HepG2 (cell line): ENCODE results near the gene ACAP3. TPM values are rescaled to one million over a fixed set of nuclear protein-coding genes. Genes with fewer than 3 reads are reported as not detected.

Experiments
- CHCHD3 ChIP-seq: sonication (generic); formaldehyde crosslinking; IDR thresholded peaks from 2 replicates; pipeline ENCODE4 v1.8.0; 2022; ENCODE audit warnings: mild to moderate bottlenecking, missing genetic modification reagents, moderate library complexity
- FOSL2 ChIP-seq: sonication (generic); formaldehyde crosslinking; IDR thresholded peaks from 2 replicates; pipeline ENCODE4 v1.4.0; 2020; ENCODE audit warnings: missing genetic modification reagents
- NCOA1 ChIP-seq: sonication (generic); formaldehyde crosslinking; IDR thresholded peaks from 2 replicates; pipeline ENCODE4 v1.9.0; 2021; ENCODE audit warnings: missing genetic modification reagents
- NFAT5 ChIP-seq: sonication (generic); formaldehyde crosslinking; IDR thresholded peaks from 2 replicates; pipeline ENCODE4 v1.4.0; 2020; ENCODE audit warnings: missing genetic modification reagents
- SP140L ChIP-seq: sonication (generic); formaldehyde crosslinking; IDR thresholded peaks from 2 replicates; pipeline ENCODE4 v1.4.0; 2020; ENCODE audit warnings: missing genetic modification reagents, borderline replicate concordance
- ZNF138 ChIP-seq: sonication (generic); formaldehyde crosslinking; IDR thresholded peaks from 2 replicates; pipeline ENCODE4 v1.5.0; 2020; ENCODE audit warnings: mild to moderate bottlenecking, low read depth, missing genetic modification reagents
- ZNF326 ChIP-seq: sonication (generic); formaldehyde crosslinking; IDR thresholded peaks from 2 replicates; pipeline ENCODE4 v1.4.0; 2020; ENCODE audit warnings: missing genetic modification reagents, borderline replicate concordance
- ZNF382 ChIP-seq: sonication (generic); formaldehyde crosslinking; IDR thresholded peaks from 2 replicates; pipeline ENCODE4 v1.5.0; 2020; ENCODE audit warnings: missing genetic modification reagents, mild to moderate bottlenecking, borderline replicate concordance
- ZNF737 ChIP-seq: sonication (generic); formaldehyde crosslinking; IDR thresholded peaks from 2 replicates; pipeline ENCODE4 v1.5.0; 2020; ENCODE audit warnings: missing genetic modification reagents, mild to moderate bottlenecking, borderline replicate concordance
- ZNF879 ChIP-seq: sonication (generic); formaldehyde crosslinking; IDR thresholded peaks from 2 replicates; pipeline ENCODE4 v1.8.1; 2023; ENCODE audit warnings: missing genetic modification reagents
- polyA plus RNA-seq, 8 experiments: library from polyadenylated mRNA; depleted of rRNA in 3 of 8; stranded (reverse) in 7 of 8; unstranded in 1 of 8; fragments of >200 nt; fragmentation: Illumina TruSeq in 4 of 8; extraction: Trizol in 4 of 8; gene quantifications; 2 replicates each; pipeline versions ENCODE4 v1.2.1 to v1.2.3, GENCODE V29; 2011 to 2016; ENCODE audit warnings: low read depth in 4 of 8, missing spikeins in 1 of 8, mixed read lengths in 1 of 8; ENCODE audit not compliant: insufficient read depth in 1 of 8
- total RNA-seq, 5 experiments: library from RNA; depleted of rRNA; stranded (reverse); fragments of >200 nt; fragmentation: Illumina TruSeq; extraction: Trizol; gene quantifications; 2 replicates each; pipeline ENCODE4 v1.2.3, GENCODE V29; 2016; ENCODE audit warnings: low read depth in 1 of 5
- TF ChIP-seq, protein P1 (sequence below): IDR thresholded peaks from 2 replicates; pipeline ENCODE4 v1.6.1; 2016; ENCODE audit warnings: control low read depth
- TF ChIP-seq, protein P2 (sequence below): conservative IDR thresholded peaks from 2 replicates; pipeline ENCODE4 v1.6.1; 2018; ENCODE audit warnings: missing genetic modification reagents
- TF ChIP-seq, protein P3 (sequence below): IDR thresholded peaks from 2 replicates; pipeline ENCODE4 v1.6.1; 2018; ENCODE audit warnings: missing genetic modification reagents, mild to moderate bottlenecking, missing compliant biosample characterization
- TF ChIP-seq, protein P4 (sequence below): sonication (generic); formaldehyde crosslinking; IDR thresholded peaks from 2 replicates; pipeline ENCODE4 v1.4.0; 2020; ENCODE audit warnings: low read depth, missing genetic modification reagents
- TF ChIP-seq, protein P5 (sequence below): sonication (generic); formaldehyde crosslinking; IDR thresholded peaks from 2 replicates; pipeline ENCODE4 v1.4.0; 2020; ENCODE audit warnings: mild to moderate bottlenecking, low read depth, missing genetic modification reagents

ACAP3 gene
- total and polyA plus RNA-seq, 2 of the 13 experiments (the other 11 are each of a cell fraction or from before 2014, with no cell fraction given) = 29.4 to 50.8 TPM

- TF ChIP-seq, protein P1, sequence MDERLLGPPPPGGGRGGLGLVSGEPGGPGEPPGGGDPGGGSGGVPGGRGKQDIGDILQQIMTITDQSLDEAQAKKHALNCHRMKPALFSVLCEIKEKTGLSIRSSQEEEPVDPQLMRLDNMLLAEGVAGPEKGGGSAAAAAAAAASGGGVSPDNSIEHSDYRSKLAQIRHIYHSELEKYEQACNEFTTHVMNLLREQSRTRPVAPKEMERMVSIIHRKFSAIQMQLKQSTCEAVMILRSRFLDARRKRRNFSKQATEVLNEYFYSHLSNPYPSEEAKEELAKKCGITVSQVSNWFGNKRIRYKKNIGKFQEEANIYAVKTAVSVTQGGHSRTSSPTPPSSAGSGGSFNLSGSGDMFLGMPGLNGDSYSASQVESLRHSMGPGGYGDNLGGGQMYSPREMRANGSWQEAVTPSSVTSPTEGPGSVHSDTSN = no peak
- TF ChIP-seq CHCHD3 (CRISPR knock-in tag) (no peak), ZNF382 (CRISPR knock-in tag) (no peak), FOSL2 (no peak; the same call in 1 of the 2 replicates), NCOA1 (CRISPR knock-in tag) (no peak), ZNF737 (CRISPR knock-in tag) (no peak), NFAT5 (CRISPR knock-in tag) (no peak), ZNF326 (CRISPR knock-in tag) (no peak), ZNF879 (CRISPR knock-in tag) (no peak), ZNF138 (CRISPR knock-in tag) (no peak), SP140L (no peak)
- TF ChIP-seq, protein P2, sequence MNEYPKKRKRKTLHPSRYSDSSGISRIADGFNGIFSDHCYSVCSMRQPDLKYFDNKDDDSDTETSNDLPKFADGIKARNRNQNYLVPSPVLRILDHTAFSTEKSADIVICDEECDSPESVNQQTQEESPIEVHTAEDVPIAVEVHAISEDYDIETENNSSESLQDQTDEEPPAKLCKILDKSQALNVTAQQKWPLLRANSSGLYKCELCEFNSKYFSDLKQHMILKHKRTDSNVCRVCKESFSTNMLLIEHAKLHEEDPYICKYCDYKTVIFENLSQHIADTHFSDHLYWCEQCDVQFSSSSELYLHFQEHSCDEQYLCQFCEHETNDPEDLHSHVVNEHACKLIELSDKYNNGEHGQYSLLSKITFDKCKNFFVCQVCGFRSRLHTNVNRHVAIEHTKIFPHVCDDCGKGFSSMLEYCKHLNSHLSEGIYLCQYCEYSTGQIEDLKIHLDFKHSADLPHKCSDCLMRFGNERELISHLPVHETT (CRISPR knock-in tag) = no peak
- TF ChIP-seq, protein P3, sequence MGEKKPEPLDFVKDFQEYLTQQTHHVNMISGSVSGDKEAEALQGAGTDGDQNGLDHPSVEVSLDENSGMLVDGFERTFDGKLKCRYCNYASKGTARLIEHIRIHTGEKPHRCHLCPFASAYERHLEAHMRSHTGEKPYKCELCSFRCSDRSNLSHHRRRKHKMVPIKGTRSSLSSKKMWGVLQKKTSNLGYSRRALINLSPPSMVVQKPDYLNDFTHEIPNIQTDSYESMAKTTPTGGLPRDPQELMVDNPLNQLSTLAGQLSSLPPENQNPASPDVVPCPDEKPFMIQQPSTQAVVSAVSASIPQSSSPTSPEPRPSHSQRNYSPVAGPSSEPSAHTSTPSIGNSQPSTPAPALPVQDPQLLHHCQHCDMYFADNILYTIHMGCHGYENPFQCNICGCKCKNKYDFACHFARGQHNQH (CRISPR knock-in tag) = no peak
- TF ChIP-seq, protein P4, sequence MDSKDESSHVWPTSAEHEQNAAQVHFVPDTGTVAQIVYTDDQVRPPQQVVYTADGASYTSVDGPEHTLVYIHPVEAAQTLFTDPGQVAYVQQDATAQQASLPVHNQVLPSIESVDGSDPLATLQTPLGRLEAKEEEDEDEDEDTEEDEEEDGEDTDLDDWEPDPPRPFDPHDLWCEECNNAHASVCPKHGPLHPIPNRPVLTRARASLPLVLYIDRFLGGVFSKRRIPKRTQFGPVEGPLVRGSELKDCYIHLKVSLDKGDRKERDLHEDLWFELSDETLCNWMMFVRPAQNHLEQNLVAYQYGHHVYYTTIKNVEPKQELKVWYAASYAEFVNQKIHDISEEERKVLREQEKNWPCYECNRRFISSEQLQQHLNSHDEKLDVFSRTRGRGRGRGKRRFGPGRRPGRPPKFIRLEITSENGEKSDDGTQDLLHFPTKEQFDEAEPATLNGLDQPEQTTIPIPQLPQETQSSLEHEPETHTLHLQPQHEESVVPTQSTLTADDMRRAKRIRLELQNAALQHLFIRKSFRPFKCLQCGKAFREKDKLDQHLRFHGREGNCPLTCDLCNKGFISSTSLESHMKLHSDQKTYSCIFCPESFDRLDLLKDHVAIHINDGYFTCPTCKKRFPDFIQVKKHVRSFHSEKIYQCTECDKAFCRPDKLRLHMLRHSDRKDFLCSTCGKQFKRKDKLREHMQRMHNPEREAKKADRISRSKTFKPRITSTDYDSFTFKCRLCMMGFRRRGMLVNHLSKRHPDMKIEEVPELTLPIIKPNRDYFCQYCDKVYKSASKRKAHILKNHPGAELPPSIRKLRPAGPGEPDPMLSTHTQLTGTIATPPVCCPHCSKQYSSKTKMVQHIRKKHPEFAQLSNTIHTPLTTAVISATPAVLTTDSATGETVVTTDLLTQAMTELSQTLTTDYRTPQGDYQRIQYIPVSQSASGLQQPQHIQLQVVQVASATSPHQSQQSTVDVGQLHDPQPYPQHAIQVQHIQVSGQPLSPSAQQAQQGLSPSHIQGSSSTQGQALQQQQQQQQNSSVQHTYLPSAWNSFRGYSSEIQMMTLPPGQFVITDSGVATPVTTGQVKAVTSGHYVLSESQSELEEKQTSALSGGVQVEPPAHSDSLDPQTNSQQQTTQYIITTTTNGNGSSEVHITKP (CRISPR knock-in tag) = no peak; the same call in 1 of the 2 replicates
- TF ChIP-seq, protein P5, sequence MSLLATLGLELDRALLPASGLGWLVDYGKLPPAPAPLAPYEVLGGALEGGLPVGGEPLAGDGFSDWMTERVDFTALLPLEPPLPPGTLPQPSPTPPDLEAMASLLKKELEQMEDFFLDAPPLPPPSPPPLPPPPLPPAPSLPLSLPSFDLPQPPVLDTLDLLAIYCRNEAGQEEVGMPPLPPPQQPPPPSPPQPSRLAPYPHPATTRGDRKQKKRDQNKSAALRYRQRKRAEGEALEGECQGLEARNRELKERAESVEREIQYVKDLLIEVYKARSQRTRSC (CRISPR knock-in tag) = 0 out of 2 replicates have a peak, but pooled peaks have one; percentile 57
These were observed 20.2 kb downstream of the ACAP3 start (continued) for GRCh38 chr1:1287288-1288110.
